Measurements from ENCODE around the gene LRP1B. TPM values are rescaled to one million over a fixed set of nuclear protein-coding genes. Genes with fewer than 3 reads are reported as not detected.

The LRP1B gene
- total and polyA plus RNA-seq, 2 of the 8 experiments (the other 6 are each of a cell fraction or from before 2014, with no cell fraction given), result 0.03 TPM; not detected in 1

DNA sequence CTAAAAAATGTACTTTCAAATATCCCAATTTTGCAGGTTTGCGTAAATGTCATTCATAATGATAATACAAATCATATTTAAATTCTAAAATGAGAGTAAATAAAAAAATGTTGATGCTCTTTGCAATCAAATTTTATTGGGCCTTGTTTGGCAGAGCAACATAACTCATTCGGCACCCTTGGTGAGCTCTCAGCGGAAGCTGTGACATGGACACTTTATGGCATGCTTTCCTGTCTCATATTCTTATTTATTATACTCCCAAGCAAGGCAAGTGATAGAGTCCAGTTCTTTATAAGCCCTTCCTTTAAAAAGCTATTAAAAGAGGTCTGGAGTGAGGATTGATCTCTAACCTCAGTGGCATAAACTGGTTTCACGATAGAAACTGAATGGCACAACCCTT, 1857.4 kb downstream of the LRP1B start:
- Histone ChIP-seq H3K4ac (replicated peaks; ENCODE audit: insufficient read length, low read depth, low read length) (no peak overlapping the region), H2AFZ (ENCODE audit: low read length) (no peak overlapping the region), H4K8ac (ENCODE audit: extremely low read depth, insufficient read depth, low read length) (no peak overlapping the region), H2BK5ac (ENCODE audit: low read depth, low read length) (no peak overlapping the region), H3K4me3 (ENCODE audit: extremely low read depth in 1 of 4, insufficient read depth in 2 of 4, low read depth in 3 of 4, low read length in 4 of 4) (no peak overlapping the region), H3K9ac (replicated peaks in 1 of 4; ENCODE audit: extremely low read depth in 1 of 4, low read depth in 3 of 4, low read length in 3 of 4) (no peak overlapping the region), H3K27ac (ENCODE audit: low read depth, low read length) (no peak overlapping the region), H3K9me3 (ENCODE audit: insufficient read depth in 2 of 2, low read depth in 1 of 2, low read length in 1 of 2) (peaks cover 0 to 3% of the 10 kb centered on the region in 2 experiments; a peak in 1 of 4 replicates), H3K14ac (ENCODE audit: insufficient read length) (no peak overlapping the region), H2BK120ac (replicated peaks; ENCODE audit: low read depth, low read length) (no peak overlapping the region), H2BK12ac (ENCODE audit: low read depth, low read length) (no peak overlapping the region), H3K27me3 (replicated peaks in 1 of 4; ENCODE audit: control insufficient read depth in 3 of 4, extremely low read depth in 1 of 4, insufficient read depth in 3 of 4, low read length in 3 of 4) (no peaks in the 10 kb centered on the region), H3K36me3 (ENCODE audit: control insufficient read depth in 2 of 4, insufficient read depth in 4 of 4, low read length in 3 of 4) (no peaks in the 10 kb centered on the region), H3K79me2 (ENCODE audit: control insufficient read depth in 1 of 2, insufficient read depth in 2 of 2, low read length in 2 of 2) (no peaks in the 10 kb centered on the region), H3K79me1 (ENCODE audit: low read depth, low read length) (no peaks in the 10 kb centered on the region), H3K18ac (ENCODE audit: extremely low read depth, low read length) (no peak overlapping the region), H3K4me2 (ENCODE audit: insufficient read depth in 1 of 2, low read depth in 2 of 2, low read length in 2 of 2) (no peak overlapping the region), H2AK5ac (ENCODE audit: low read depth, low read length) (no peak overlapping the region), H3K23me2 (ENCODE audit: low read depth, low read length) (no peaks in the 10 kb centered on the region), H3K56ac (replicated peaks; ENCODE audit: insufficient read length, low read depth, low read length) (no peak overlapping the region), H4K5ac (ENCODE audit: insufficient read length, low read depth, low read length) (no peak overlapping the region), H3K4me1 (replicated peaks in 1 of 4; ENCODE audit: control insufficient read depth in 3 of 4, insufficient read depth in 4 of 4, low read length in 3 of 4) (no peaks in the 10 kb centered on the region), H2BK20ac (ENCODE audit: low read length) (no peak overlapping the region), H4K91ac (replicated peaks; ENCODE audit: insufficient read length, low read length) (no peak overlapping the region), H4K20me1 (replicated peaks in 1 of 2; ENCODE audit: control insufficient read depth in 1 of 2, insufficient read depth in 2 of 2, low read length in 2 of 2) (no peaks in the 10 kb centered on the region), H3K23ac (ENCODE audit: insufficient read length) (no peak overlapping the region), H2BK15ac (ENCODE audit: low read length) (no peak overlapping the region)
- no peak for DNase-seq (ENCODE audit: low read depth in 1 of 2, low spot score in 2 of 2)
- CTCF ChIA-PET (ENCODE audit: partially characterized antibody), result interaction anchor here (0.5 kb wide), 1 partner anchor 1053 kb away, joined by 3 read pairs; no protein-coding TSS in a partner anchor
- POLR2A ChIA-PET (ENCODE audit: partially characterized antibody), result no interaction called here
- WGBS, 2 experiments (ENCODE audit: extremely low coverage in 1 of 2, insufficient coverage in 1 of 2, insufficient read length in 1 of 2, insufficient replicate concordance in 2 of 2, low coverage in 1 of 2, low lambda C conversion rate in 2 of 2, missing lambda C conversion rate in 1 of 2), result 89% methylated on average over 4 of the region's 4 CpGs; no CpG with 5 or more reads in 1 of the 2 experiments
- no peak for FAIRE-seq
- TF ChIP-seq KDM4A (IDR thresholded peaks at IDR 0.05; ENCODE audit: low read depth, low read length, severe bottlenecking) (no peak), HDAC6 (IDR thresholded peaks at IDR 0.05; ENCODE audit: low read depth, low read length) (no peak), GTF2F1 (IDR thresholded peaks at IDR 0.05; ENCODE audit: borderline replicate concordance, low read depth, low read length) (no peak), CREB1 (IDR thresholded peaks at IDR 0.05) (no peak), CHD1 (IDR thresholded peaks at IDR 0.05; ENCODE audit: low read depth, low read length) (no peak), SP1 (IDR thresholded peaks at IDR 0.05; ENCODE audit: low read depth, low read length) (no peak), SP4 (IDR thresholded peaks at IDR 0.05; ENCODE audit: low read length) (no peak)
- TF ChIP-seq, protein P1, sequence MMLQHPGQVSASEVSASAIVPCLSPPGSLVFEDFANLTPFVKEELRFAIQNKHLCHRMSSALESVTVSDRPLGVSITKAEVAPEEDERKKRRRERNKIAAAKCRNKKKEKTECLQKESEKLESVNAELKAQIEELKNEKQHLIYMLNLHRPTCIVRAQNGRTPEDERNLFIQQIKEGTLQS (IDR thresholded peaks at IDR 0.05; ENCODE audit: insufficient read depth, low read depth, low read length), result no peak
- TF ChIP-seq, protein P2, sequence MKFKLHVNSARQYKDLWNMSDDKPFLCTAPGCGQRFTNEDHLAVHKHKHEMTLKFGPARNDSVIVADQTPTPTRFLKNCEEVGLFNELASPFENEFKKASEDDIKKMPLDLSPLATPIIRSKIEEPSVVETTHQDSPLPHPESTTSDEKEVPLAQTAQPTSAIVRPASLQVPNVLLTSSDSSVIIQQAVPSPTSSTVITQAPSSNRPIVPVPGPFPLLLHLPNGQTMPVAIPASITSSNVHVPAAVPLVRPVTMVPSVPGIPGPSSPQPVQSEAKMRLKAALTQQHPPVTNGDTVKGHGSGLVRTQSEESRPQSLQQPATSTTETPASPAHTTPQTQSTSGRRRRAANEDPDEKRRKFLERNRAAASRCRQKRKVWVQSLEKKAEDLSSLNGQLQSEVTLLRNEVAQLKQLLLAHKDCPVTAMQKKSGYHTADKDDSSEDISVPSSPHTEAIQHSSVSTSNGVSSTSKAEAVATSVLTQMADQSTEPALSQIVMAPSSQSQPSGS (IDR thresholded peaks at IDR 0.05; ENCODE audit: low read length), result no peak

Measured in H1 (cell line).